ENCODE measurements around the gene NDUFS8. TPM values are rescaled to one million over a fixed set of nuclear protein-coding genes. Genes with fewer than 3 reads are reported as not detected.

The NDUFS8 gene
- total and polyA plus RNA-seq, 2 of the 13 experiments (the other 11 are each of a cell fraction or from before 2014, with no cell fraction given) = 96.7 to 158 TPM

GRCh38 chr11:68008381-68009337 lies 21.8 kb upstream of the NDUFS8 start (continued):
- TF ChIP-seq CREBL2 (CRISPR knock-in tag; IDR thresholded peaks at IDR 0.05; ENCODE audit: borderline replicate concordance) (no peak), SRY (CRISPR knock-in tag; IDR thresholded peaks at IDR 0.05) (no peak), RBAK (CRISPR knock-in tag; IDR thresholded peaks at IDR 0.05) (no peak), ZSCAN31 (CRISPR knock-in tag; IDR thresholded peaks at IDR 0.05; ENCODE audit: low read depth) (no peak), RAD21 (CRISPR knock-in tag; IDR thresholded peaks at IDR 0.05) (0 out of 2 replicates have a peak, but pooled peaks have one; percentile 10), YEATS2 (CRISPR knock-in tag; IDR thresholded peaks at IDR 0.05; ENCODE audit: borderline replicate concordance) (no peak), HDAC1 (CRISPR knock-in tag; IDR thresholded peaks at IDR 0.05) (no peak), TAF15 (IDR thresholded peaks at IDR 0.05; ENCODE audit: low read depth, low read length, poor library complexity, severe bottlenecking) (no peak), ZNF83 (CRISPR knock-in tag; IDR thresholded peaks at IDR 0.05; ENCODE audit: borderline replicate concordance) (no peak), MNT (IDR thresholded peaks at IDR 0.05) (peak; percentile 66), HIVEP1 (CRISPR knock-in tag; IDR thresholded peaks at IDR 0.05) (peak; percentile 25; the same call in 1 of the 2 replicates), ZNF281 (CRISPR knock-in tag; IDR thresholded peaks at IDR 0.05; ENCODE audit: borderline replicate concordance) (no peak), ONECUT2 (CRISPR knock-in tag; IDR thresholded peaks at IDR 0.05) (no peak), YEATS4 (CRISPR knock-in tag; IDR thresholded peaks at IDR 0.05; ENCODE audit: borderline replicate concordance) (no peak), ZNF558 (CRISPR knock-in tag; IDR thresholded peaks at IDR 0.05; ENCODE audit: borderline replicate concordance) (no peak), NFAT5 (CRISPR knock-in tag; IDR thresholded peaks at IDR 0.05) (no peak), ZBTB34 (CRISPR knock-in tag; IDR thresholded peaks at IDR 0.05) (no peak)
